HG03520 (cell line): ENCODE measurements around the gene DNTTIP2.
"Not testable (repeated sequence)": the region's sequence is repeated elsewhere in the genome, so short reads cannot be mapped to it uniquely, and the experiment has no call there.

Experiments
- ATAC-seq: cut with Tn5 transposase; IDR thresholded peaks from one replicate; pipeline ENCODE4 v1.9.1; 2021; ENCODE audit warnings: mild to moderate bottlenecking, moderate library complexity; ENCODE audit not compliant: unreplicated experiment

DNTTIP2 gene

GRCh38 chr1:93844262-93845045 is 34.6 kb downstream of the DNTTIP2 start:
- ATAC-seq = no peak

GRCh38 chr1:93842750-93843500 is 36.1 kb downstream of the DNTTIP2 start:
- ATAC-seq = no peak

DNA sequence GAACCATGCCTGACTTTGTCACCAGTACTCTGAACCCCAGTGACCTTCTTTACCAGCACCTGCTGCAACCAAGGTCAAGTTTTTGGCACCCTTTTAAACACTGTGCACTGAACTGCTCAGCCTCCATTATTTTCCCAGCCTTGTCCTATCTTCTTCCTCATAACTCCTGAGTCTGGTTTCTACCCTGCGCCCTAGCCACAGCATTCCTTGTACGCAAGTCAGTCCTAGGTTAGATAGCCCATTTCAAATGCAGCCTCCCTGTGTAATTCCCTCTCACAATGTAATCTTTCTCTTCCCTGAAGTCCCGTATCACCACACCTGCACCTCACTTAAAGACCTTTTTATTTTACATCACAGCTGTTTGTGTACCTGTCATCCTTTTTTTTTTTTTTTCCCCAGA is 37.2 kb downstream of the DNTTIP2 start:
- ATAC-seq = no peak

DNA sequence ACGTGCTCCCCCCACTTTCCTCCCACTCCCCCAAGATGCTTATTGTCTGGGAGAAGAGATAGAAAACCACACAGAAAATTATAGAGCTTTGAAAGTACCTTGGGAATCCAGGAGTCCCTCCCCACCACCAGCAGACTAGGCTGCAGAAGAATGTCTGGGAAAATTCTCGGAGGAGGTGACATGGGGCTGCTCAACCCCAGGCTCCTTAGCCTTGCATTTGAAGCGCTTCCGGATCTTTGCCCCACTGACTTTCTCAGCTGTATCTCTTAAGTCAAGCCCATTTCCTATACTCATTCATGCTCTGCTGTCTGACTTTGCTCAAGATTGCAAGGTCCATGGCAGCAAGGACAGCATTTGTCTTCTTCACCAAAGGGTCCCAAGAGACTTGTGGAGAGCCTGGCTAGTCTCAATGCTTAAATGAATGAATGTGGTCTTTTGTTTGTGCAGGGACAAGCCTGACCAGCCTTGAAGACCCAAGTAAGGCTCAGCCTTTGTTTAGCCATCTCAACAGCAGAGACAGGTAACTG is 38.0 kb downstream of the DNTTIP2 start:
- no peak for ATAC-seq

- ATAC-seq = no peak
Observed at GRCh38 chr1:93839753-93840152, 39.3 kb downstream of the DNTTIP2 start.

DNA sequence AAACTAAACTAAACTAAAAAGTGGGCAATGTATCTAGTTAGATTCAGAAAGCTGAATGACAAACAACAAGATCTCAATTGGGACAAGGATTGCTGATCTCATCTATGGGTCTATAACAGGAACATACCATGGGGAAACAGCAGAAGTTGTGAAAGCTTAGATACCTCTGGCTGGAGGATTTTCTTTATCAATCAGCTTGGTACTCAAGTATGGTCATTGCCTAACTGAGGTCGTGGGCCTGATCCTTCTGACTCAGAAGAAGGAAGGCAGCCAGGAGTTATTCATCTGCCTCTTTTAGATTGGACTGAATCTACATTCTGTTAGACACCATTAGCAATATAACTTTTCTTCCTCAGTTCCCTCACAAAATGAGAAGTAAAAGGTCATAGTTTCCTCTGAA is 39.7 kb downstream of the DNTTIP2 start:
- no peak for ATAC-seq

DNA sequence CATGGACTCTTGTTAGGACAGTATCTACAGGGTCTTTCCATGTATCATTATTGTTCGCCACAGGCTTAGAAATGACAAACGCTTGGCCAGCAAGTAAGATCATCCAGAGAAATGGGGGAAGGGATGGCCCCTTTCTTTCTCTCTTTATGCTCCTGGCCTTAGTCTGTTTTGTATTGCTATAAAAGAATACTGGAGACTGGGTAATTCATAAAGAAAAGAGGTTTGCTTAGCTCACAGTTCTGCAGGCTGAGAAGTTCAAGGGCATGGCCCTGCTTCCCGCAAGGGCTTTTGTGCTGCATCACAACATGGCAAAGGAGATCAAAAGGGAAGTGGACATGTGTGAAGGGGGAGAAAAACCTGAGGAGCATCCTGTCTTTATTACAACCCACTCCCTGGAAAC is 41.0 kb downstream of the DNTTIP2 start:
- ATAC-seq = no peak

DNA sequence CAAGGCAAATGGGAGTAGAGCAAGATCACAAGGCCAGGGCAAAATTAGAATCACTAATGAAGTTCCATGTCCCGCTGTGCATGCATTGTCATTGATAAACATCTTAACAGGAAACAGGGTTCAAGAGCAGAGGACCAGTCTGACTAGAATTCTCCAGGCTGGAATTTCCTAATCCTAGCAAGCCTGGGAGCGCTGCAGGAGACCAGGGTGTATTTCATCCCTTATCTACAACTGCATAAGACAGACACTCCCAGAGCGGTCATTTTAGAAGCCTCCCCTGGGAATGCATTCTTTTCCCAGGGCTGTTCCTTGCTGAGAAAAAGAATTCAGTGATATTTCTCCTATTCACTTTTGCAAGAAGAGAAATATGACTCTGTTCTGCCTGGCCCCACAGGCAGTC is 45.7 kb downstream of the DNTTIP2 start:
- ATAC-seq = not testable (repeated sequence)

DNA sequence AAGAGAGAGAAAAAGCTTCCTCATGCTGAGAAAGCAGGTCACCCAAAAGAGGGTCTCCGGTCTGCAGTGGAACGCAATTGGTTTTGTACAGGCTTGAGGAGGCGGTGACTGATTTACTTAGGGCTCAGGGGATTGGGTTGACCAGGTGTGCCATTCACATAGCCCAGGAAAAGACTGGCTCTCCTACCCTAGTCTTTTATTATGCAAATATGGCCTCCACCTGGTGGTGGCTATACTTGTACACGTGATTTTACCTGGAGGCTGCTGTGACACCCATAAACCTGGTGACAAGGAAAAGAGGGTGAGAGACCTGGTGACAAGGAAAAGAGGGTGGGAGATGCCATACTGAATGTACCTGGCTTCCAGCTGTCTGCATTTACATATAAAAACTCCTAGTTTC is 49.9 kb downstream of the DNTTIP2 start:
- no peak for ATAC-seq

DNA sequence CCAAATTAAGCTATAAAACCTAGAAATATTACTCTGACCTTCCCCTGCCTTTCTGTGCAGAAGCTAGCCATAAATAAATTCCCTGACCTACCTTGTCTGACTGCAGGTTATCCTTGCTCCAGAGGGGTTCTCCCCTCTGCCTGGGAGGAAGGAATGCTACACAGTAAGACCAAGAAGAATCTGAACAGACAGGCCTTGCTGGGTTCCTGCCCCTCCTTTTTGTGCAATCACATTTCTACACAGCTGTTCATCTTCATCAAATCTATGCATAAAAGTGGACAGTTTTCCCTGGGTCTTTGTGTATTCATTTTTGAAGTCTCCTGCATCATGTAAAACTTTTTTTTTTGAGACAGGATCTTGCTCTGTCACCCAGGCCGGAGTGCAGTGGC is 50.6 kb downstream of the DNTTIP2 start:
- ATAC-seq = no peak

- no peak for ATAC-seq
Observed at GRCh38 chr1:93827633-93828366, 51.2 kb downstream of the DNTTIP2 start.

GRCh38 chr1:93827128-93827527 is 51.9 kb downstream of the DNTTIP2 start:
- no peak for ATAC-seq

DNA sequence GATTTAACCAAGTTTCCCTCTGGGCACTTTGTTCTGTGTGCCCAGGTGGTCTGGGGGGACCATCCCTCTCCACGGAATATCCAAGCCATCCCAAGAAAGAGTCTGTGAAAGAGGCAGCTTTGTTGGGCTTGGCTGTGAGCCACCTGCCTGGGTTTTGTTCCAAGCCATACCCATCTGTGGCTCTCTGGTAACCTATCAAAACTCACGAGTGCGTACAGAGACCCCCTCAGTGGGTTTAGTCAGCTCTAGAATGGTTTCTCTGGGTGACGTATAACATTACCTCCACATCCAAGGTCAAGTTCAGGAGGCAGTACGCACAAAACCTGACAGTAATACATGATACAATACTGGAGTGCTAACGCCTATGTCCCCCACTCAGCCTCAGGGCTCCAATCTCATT is 54.2 kb downstream of the DNTTIP2 start:
- no peak for ATAC-seq

GRCh38 chr1:93822730-93823425 is 56.1 kb downstream of the DNTTIP2 start:
- no peak for ATAC-seq

DNA sequence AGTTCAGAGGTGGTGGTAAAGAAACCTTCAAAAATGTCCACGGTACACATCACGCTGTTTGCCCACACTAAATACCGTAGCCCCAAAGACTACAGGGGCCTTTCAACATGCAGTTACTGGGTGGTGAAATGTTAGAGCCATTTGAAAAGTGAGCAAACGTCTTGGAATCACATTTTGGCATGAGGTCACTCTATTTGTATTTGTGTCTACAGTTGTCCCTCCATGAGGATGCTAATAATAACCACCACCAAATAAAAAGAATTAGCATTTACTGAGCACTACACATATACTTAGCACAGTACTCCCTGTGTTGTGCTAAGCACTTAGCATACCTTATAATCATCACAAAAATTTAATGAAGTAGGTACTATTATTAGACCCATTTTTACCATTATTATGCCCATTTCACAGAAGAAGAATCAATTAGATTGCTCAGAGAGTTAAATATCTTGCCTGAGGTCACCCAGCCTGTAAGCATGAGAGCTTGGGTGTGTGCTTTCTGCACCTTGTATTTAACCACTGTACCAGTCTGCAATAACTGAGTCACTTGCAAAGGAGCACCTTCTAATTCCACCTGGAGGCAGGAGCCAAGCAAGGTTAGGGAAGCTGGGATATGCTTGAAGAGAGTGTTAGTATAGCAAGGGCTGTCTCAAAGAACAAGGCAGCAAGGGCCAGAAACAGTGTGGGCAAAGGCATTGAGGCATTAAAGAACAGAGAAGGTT is 57.4 kb downstream of the DNTTIP2 start:
- no peak for ATAC-seq

- ATAC-seq = no peak
Observed at GRCh38 chr1:93820554-93821422, 58.2 kb downstream of the DNTTIP2 start.

- peak; percentile 11 for ATAC-seq
Observed at GRCh38 chr1:93818570-93818959, 60.4 kb downstream of the DNTTIP2 start.

DNA sequence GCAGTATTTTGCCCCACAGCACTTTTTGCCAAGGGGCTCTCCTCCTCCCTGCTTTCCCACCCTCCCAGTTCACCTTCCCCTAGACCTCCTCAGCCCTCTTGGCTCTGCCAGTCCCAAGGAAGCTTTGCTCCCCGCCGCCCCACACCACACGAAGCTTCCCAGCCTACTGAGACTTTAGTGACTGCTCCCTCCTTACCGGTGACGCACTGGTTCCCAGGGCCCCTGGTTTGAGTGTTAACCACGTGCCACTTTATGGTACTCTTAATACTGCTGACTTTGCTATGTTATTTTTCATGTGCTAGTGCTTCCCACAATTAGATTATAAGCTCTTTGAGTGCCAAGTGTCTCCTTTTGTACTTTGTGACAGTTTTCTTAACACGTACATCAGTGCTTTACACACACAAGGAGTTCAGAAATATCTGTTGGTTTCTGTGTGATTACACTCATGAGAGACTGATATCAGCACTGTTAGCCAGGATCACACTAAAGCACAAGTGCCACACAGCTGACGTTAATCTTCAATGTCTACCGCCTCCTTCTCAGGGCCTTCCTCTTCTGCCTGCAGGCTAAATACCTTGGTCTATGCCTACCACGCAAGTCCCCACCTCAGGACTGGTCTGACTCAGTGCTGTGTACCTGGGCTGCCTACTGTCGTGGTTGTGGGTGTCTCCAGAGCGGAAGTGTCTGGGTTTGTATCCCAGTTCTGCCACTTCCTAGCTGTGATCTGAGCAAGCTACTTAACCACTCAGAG is 61.0 kb downstream of the DNTTIP2 start:
- peak; percentile 53 for ATAC-seq
